ENCODE results near the gene DXO. TPM values are rescaled to one million over a fixed set of nuclear protein-coding genes. Genes with fewer than 3 reads are reported as not detected.

The DXO gene
- total and polyA plus RNA-seq, 2 of the 13 experiments (the other 11 are each of a cell fraction or from before 2014, with no cell fraction given) = 18.6 to 26.2 TPM

GRCh38 chr6:31927863-31928671 is 43.9 kb downstream of the DXO start (continued):
- TF ChIP-seq, protein P1, sequence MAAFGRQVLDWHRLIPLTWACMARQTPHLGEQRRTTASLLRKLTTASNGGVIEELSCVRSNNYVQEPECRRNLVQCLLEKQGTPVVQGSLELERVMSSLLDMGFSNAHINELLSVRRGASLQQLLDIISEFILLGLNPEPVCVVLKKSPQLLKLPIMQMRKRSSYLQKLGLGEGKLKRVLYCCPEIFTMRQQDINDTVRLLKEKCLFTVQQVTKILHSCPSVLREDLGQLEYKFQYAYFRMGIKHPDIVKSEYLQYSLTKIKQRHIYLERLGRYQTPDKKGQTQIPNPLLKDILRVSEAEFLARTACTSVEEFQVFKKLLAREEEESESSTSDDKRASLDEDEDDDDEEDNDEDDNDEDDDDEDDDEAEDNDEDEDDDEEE (CRISPR knock-in tag; IDR thresholded peaks at IDR 0.05) = no peak
- TF ChIP-seq, protein P2, sequence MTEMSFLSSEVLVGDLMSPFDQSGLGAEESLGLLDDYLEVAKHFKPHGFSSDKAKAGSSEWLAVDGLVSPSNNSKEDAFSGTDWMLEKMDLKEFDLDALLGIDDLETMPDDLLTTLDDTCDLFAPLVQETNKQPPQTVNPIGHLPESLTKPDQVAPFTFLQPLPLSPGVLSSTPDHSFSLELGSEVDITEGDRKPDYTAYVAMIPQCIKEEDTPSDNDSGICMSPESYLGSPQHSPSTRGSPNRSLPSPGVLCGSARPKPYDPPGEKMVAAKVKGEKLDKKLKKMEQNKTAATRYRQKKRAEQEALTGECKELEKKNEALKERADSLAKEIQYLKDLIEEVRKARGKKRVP (CRISPR knock-in tag; IDR thresholded peaks at IDR 0.05) = no peak
- TF ChIP-seq ZNF33A (CRISPR knock-in tag; IDR thresholded peaks at IDR 0.05; ENCODE audit: borderline replicate concordance) (no peak), ZNF850 (CRISPR knock-in tag; conservative IDR thresholded peaks at IDR 0.05) (no peak), ZNF451 (CRISPR knock-in tag; IDR thresholded peaks at IDR 0.05) (no peak), GABPA (IDR thresholded peaks at IDR 0.05; ENCODE audit: low read depth, low read length) (no peak), GABPA (CRISPR knock-in tag; IDR thresholded peaks at IDR 0.05; ENCODE audit: low read depth) (no peak), TGIF2 (CRISPR knock-in tag; IDR thresholded peaks at IDR 0.05) (peak; percentile 36; the same call in 1 of the 2 replicates), ZBTB21 (CRISPR knock-in tag; IDR thresholded peaks at IDR 0.05) (no peak), SRF (IDR thresholded peaks at IDR 0.05; ENCODE audit: low read depth, low read length) (no peak), IKZF1 (IDR thresholded peaks at IDR 0.05) (no peak), ISL2 (CRISPR knock-in tag; IDR thresholded peaks at IDR 0.05) (no peak), GPN1 (CRISPR knock-in tag; IDR thresholded peaks at IDR 0.05; ENCODE audit: borderline replicate concordance) (no peak), ZBTB49 (CRISPR knock-in tag; IDR thresholded peaks at IDR 0.05; ENCODE audit: borderline replicate concordance) (no peak), ARID5B (CRISPR knock-in tag; IDR thresholded peaks at IDR 0.05) (no peak), SRSF9 (IDR thresholded peaks at IDR 0.05; ENCODE audit: borderline replicate concordance, insufficient read depth, low read depth, low read length, poor library complexity, severe bottlenecking) (no peak), ZNF629 (CRISPR knock-in tag; conservative IDR thresholded peaks at IDR 0.05) (no peak)
- TF ChIP-seq, protein P3, sequence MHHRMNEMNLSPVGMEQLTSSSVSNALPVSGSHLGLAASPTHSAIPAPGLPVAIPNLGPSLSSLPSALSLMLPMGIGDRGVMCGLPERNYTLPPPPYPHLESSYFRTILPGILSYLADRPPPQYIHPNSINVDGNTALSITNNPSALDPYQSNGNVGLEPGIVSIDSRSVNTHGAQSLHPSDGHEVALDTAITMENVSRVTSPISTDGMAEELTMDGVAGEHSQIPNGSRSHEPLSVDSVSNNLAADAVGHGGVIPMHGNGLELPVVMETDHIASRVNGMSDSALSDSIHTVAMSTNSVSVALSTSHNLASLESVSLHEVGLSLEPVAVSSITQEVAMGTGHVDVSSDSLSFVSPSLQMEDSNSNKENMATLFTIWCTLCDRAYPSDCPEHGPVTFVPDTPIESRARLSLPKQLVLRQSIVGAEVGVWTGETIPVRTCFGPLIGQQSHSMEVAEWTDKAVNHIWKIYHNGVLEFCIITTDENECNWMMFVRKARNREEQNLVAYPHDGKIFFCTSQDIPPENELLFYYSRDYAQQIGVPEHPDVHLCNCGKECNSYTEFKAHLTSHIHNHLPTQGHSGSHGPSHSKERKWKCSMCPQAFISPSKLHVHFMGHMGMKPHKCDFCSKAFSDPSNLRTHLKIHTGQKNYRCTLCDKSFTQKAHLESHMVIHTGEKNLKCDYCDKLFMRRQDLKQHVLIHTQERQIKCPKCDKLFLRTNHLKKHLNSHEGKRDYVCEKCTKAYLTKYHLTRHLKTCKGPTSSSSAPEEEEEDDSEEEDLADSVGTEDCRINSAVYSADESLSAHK (CRISPR knock-in tag; IDR thresholded peaks at IDR 0.05; ENCODE audit: borderline replicate concordance) = no peak

All from HepG2 (cell line).